ENCODE measurements around the gene RABGAP1.

Gene RABGAP1

DNA sequence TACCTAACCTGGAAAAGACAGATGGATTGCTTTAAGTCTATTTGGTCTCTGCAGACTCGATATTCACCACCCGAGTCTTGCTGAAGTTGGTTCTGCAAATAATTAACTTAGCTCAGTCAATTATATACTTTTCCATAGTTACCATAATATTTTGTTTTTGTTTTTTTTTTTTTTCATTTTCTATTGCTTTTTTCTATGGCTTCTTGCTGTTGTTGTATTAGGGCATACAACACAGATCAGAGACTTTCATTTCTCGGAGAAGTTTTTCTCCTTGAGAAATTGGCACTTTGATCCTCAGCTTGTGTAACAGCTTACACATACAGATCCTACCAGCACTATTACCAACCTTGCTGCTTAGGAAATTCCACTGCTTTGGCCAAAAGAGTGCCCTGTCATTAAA lies 180.6 kb downstream of the RABGAP1 start:
- Histone ChIP-seq H3K14ac (ENCODE audit: low read length in 2 of 2) (no peak overlapping the region), H2BK120ac (ENCODE audit: low read depth, low read length) (no peak overlapping the region), H2BK5ac (ENCODE audit: low read depth, low read length, poor library complexity, severe bottlenecking) (no peak overlapping the region), H2BK12ac (ENCODE audit: low read length in 2 of 2) (no peak overlapping the region), H4K91ac (ENCODE audit: low read length) (no peak overlapping the region), H3K9me3 (ENCODE audit: control insufficient read depth, low read length) (no peaks in the 10 kb centered on the region), H3K27ac (ENCODE audit: low read length, poor library complexity, severe bottlenecking) (peak overlapping the region; percentile 34), H2BK15ac (ENCODE audit: low read depth, poor library complexity, severe bottlenecking) (no peak overlapping the region), H3K79me1 (replicated peaks; ENCODE audit: low read length, poor library complexity, severe bottlenecking) (no peaks in the 10 kb centered on the region), H3K4me2 (ENCODE audit: low read length, poor library complexity, severe bottlenecking) (peak overlapping the region; percentile 7), H3K23ac (ENCODE audit: low read length in 2 of 2) (no peak overlapping the region), H3K4ac (ENCODE audit: low read depth in 1 of 2, low read length in 2 of 2) (no peak overlapping the region), H3K27me3 (ENCODE audit: control insufficient read depth in 1 of 2, insufficient read depth in 1 of 2, low read length in 2 of 2) (no peaks in the 10 kb centered on the region), H3K18ac (ENCODE audit: low read depth in 1 of 2, low read length in 2 of 2) (no peak overlapping the region), H3K36me3 (ENCODE audit: control insufficient read depth in 1 of 2, insufficient read depth in 2 of 2, low read depth in 1 of 2, low read length in 2 of 2) (no peaks in the 10 kb centered on the region), H4K8ac (ENCODE audit: low read length) (no peak overlapping the region), H2AK5ac (ENCODE audit: low read length, severe bottlenecking) (no peak overlapping the region), H3K9ac (ENCODE audit: low read length) (no peak overlapping the region), H3K4me1 (ENCODE audit: control insufficient read depth, insufficient read depth, low read depth, low read length) (peaks cover 9% of the 10 kb centered on the region), H3K4me3 (ENCODE audit: insufficient read depth in 1 of 2, low read depth in 1 of 2, low read length in 2 of 2) (no peak overlapping the region), H2AFZ (ENCODE audit: low read depth, low read length) (no peak overlapping the region)
- WGBS, result 91% methylated on average over 3 of the region's 3 CpGs
- no peak for DNase-seq

DNA sequence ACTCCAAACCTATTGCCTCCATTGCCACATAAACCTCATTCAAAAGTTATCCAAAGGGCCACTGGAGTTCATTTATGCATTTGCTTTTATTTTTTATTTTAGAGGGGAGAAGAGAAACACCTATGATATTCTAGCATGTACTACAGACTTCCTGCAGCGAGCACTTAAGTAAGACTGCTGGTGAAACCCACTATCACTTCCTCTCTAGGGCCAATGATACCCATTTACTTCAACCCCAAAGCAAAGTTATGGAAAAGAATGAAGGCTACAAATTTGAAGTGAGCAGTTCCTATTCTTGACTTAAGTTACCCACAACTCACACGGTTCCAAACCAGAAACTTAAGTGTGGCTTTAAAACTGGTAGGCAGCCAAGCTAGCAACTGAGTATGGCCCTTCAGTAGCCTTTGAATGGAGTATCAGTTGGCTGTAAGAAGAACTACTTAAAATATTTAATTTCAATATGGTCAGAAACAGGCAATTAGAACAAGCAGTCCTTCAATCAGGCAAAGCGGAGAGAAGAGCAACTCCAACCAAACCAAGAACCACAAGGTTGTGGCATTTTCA lies 186.8 kb downstream of the RABGAP1 start:
- no peak overlapping the region for H3K4ac ChIP-seq (ENCODE audit: low read depth in 1 of 2, low read length in 2 of 2)

DNA sequence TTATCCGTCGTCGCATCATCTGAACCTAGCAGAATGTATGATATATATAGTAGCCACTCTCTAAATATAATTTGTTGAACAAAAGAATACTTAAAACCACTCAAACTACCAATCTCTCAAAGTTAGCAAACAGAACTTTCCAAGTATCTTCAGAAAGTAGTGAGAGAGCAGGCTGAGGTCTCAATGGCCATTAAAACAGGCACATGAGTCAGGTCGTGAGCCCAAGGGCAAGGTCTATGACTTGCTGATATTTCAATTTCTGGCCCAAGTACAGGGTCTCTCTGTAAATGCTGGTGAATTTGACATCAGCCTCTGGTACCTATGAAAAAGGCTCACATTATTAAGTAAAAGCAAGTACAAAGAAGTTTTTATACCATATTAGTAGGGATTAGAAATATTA lies 187.8 kb downstream of the RABGAP1 start:
- Histone ChIP-seq H3K9me3 (ENCODE audit: control insufficient read depth, low read length) (no peaks in the 10 kb centered on the region), H3K23ac (ENCODE audit: low read length in 2 of 2) (no peak overlapping the region), H2BK5ac (ENCODE audit: low read depth, low read length, poor library complexity, severe bottlenecking) (no peak overlapping the region), H4K91ac (ENCODE audit: low read length) (no peak overlapping the region), H2BK12ac (ENCODE audit: low read length in 2 of 2) (no peak overlapping the region), H2AK5ac (ENCODE audit: low read length, severe bottlenecking) (no peak overlapping the region), H2BK15ac (ENCODE audit: low read depth, poor library complexity, severe bottlenecking) (no peak overlapping the region), H4K8ac (ENCODE audit: low read length) (no peak overlapping the region), H3K27me3 (ENCODE audit: control insufficient read depth in 1 of 2, insufficient read depth in 1 of 2, low read length in 2 of 2) (no peaks in the 10 kb centered on the region), H3K4me1 (ENCODE audit: control insufficient read depth, insufficient read depth, low read depth, low read length) (no peaks in the 10 kb centered on the region), H3K27ac (ENCODE audit: low read length, poor library complexity, severe bottlenecking) (no peak overlapping the region), H3K18ac (ENCODE audit: low read depth in 1 of 2, low read length in 2 of 2) (no peak overlapping the region), H3K14ac (ENCODE audit: low read length in 2 of 2) (no peak overlapping the region), H3K4ac (ENCODE audit: low read depth in 1 of 2, low read length in 2 of 2) (no peak overlapping the region), H3K36me3 (ENCODE audit: control insufficient read depth in 1 of 2, insufficient read depth in 2 of 2, low read depth in 1 of 2, low read length in 2 of 2) (no peaks in the 10 kb centered on the region), H3K4me3 (ENCODE audit: insufficient read depth in 1 of 2, low read depth in 1 of 2, low read length in 2 of 2) (no peak overlapping the region), H3K79me1 (replicated peaks; ENCODE audit: low read length, poor library complexity, severe bottlenecking) (no peaks in the 10 kb centered on the region), H2AFZ (ENCODE audit: low read depth, low read length) (no peak overlapping the region), H2BK120ac (ENCODE audit: low read depth, low read length) (no peak overlapping the region), H3K4me2 (ENCODE audit: low read length, poor library complexity, severe bottlenecking) (no peak overlapping the region), H3K9ac (ENCODE audit: low read length) (no peak overlapping the region)
- WGBS, result 100% methylated on average over 1 of the region's 4 CpGs
- no peak for DNase-seq

More for the DNA sequence above, 186.8 kb downstream of the RABGAP1 start:
- no peak overlapping the region for H2BK5ac ChIP-seq (ENCODE audit: low read depth, low read length, poor library complexity, severe bottlenecking)
- H4K91ac ChIP-seq (ENCODE audit: low read length), result no peak overlapping the region
- no peak overlapping the region for H2AFZ ChIP-seq (ENCODE audit: low read depth, low read length)
- H3K9me3 ChIP-seq (ENCODE audit: control insufficient read depth, low read length), result no peaks in the 10 kb centered on the region
- H3K27ac ChIP-seq (ENCODE audit: low read length, poor library complexity, severe bottlenecking), result no peak overlapping the region
- H3K14ac ChIP-seq (ENCODE audit: low read length in 2 of 2), result no peak overlapping the region
- H2AK5ac ChIP-seq (ENCODE audit: low read length, severe bottlenecking), result no peak overlapping the region
- WGBS, result 75% methylated on average over 1 of the region's 3 CpGs
- H3K18ac ChIP-seq (ENCODE audit: low read depth in 1 of 2, low read length in 2 of 2), result no peak overlapping the region
- no peaks in the 10 kb centered on the region for H3K4me1 ChIP-seq (ENCODE audit: control insufficient read depth, insufficient read depth, low read depth, low read length)
- no peak for DNase-seq
- H3K23ac ChIP-seq (ENCODE audit: low read length in 2 of 2), result no peak overlapping the region
- no peak overlapping the region for H2BK120ac ChIP-seq (ENCODE audit: low read depth, low read length)
- H3K36me3 ChIP-seq (ENCODE audit: control insufficient read depth in 1 of 2, insufficient read depth in 2 of 2, low read depth in 1 of 2, low read length in 2 of 2), result no peaks in the 10 kb centered on the region
- H3K4me3 ChIP-seq (ENCODE audit: insufficient read depth in 1 of 2, low read depth in 1 of 2, low read length in 2 of 2), result no peak overlapping the region
- no peaks in the 10 kb centered on the region for H3K27me3 ChIP-seq (ENCODE audit: control insufficient read depth in 1 of 2, insufficient read depth in 1 of 2, low read length in 2 of 2)
- H2BK12ac ChIP-seq (ENCODE audit: low read length in 2 of 2), result no peak overlapping the region
- no peak overlapping the region for H2BK15ac ChIP-seq (ENCODE audit: low read depth, poor library complexity, severe bottlenecking)
- H3K4me2 ChIP-seq (ENCODE audit: low read length, poor library complexity, severe bottlenecking), result no peak overlapping the region
- H3K9ac ChIP-seq (ENCODE audit: low read length), result no peak overlapping the region
- H3K79me1 ChIP-seq (replicated peaks; ENCODE audit: low read length, poor library complexity, severe bottlenecking), result no peaks in the 10 kb centered on the region
- no peak overlapping the region for H4K8ac ChIP-seq (ENCODE audit: low read length)

DNA sequence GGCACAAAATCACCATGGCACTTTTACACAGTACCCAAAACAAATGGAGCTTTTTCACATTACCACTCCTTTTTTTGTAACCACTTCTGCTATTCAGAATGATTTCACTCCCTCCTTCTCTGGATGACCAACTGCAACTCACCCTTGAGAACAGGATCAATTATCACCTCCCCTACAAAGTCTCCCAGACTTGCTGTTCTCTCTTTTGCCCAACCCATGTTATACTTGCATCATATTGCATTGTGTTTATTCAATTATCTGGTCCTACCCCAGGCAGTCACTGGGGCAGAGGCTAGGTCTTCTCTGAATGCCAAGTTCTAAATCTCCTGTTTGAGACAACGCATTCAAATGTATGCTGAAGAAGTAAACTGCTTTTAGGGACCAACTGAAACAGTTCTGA lies 188.6 kb downstream of the RABGAP1 start:
- Histone ChIP-seq H3K4me2 (ENCODE audit: low read length, poor library complexity, severe bottlenecking) (no peak overlapping the region), H2BK12ac (ENCODE audit: low read length in 2 of 2) (no peak overlapping the region), H4K91ac (ENCODE audit: low read length) (no peak overlapping the region), H2BK15ac (ENCODE audit: low read depth, poor library complexity, severe bottlenecking) (no peak overlapping the region), H3K9me3 (ENCODE audit: control insufficient read depth, low read length) (no peaks in the 10 kb centered on the region), H2BK5ac (ENCODE audit: low read depth, low read length, poor library complexity, severe bottlenecking) (no peak overlapping the region), H3K4me3 (ENCODE audit: insufficient read depth in 1 of 2, low read depth in 1 of 2, low read length in 2 of 2) (no peak overlapping the region), H3K18ac (ENCODE audit: low read depth in 1 of 2, low read length in 2 of 2) (no peak overlapping the region), H3K23ac (ENCODE audit: low read length in 2 of 2) (no peak overlapping the region), H3K27ac (ENCODE audit: low read length, poor library complexity, severe bottlenecking) (no peak overlapping the region), H2BK120ac (ENCODE audit: low read depth, low read length) (no peak overlapping the region), H4K8ac (ENCODE audit: low read length) (no peak overlapping the region), H3K79me1 (replicated peaks; ENCODE audit: low read length, poor library complexity, severe bottlenecking) (no peaks in the 10 kb centered on the region), H3K4ac (ENCODE audit: low read depth in 1 of 2, low read length in 2 of 2) (no peak overlapping the region), H3K14ac (ENCODE audit: low read length in 2 of 2) (no peak overlapping the region), H2AFZ (ENCODE audit: low read depth, low read length) (no peak overlapping the region), H2AK5ac (ENCODE audit: low read length, severe bottlenecking) (no peak overlapping the region), H3K9ac (ENCODE audit: low read length) (no peak overlapping the region), H3K4me1 (ENCODE audit: control insufficient read depth, insufficient read depth, low read depth, low read length) (no peaks in the 10 kb centered on the region), H3K36me3 (ENCODE audit: control insufficient read depth in 1 of 2, insufficient read depth in 2 of 2, low read depth in 1 of 2, low read length in 2 of 2) (no peaks in the 10 kb centered on the region), H3K27me3 (ENCODE audit: control insufficient read depth in 1 of 2, insufficient read depth in 1 of 2, low read length in 2 of 2) (no peaks in the 10 kb centered on the region)
- DNase-seq, result no peak
- 100% methylated on average over 1 of the region's 1 CpG for whole genome bisulfite sequencing

Measured in mesenchymal stem cell (in vitro differentiated cells and primary cell).